Measurements from ENCODE around the gene PLEKHM1.

Gene PLEKHM1

GRCh38 chr17:45391918-45392317 lies 98.6 kb downstream of the PLEKHM1 start:
- H3K4me3 Mint-ChIP-seq = no peak overlapping the region
- H3K27me3 Mint-ChIP-seq = no peaks in the 10 kb centered on the region
- peaks cover 3% of the 10 kb centered on the region for H3K36me3 Mint-ChIP-seq (ENCODE audit: low read depth)

GRCh38 chr17:45391291-45391690 lies 99.2 kb downstream of the PLEKHM1 start:
- H3K27me3 Mint-ChIP-seq = no peaks in the 10 kb centered on the region
- H3K4me3 Mint-ChIP-seq = no peak overlapping the region
- peak overlapping the region; percentile 42 for H3K27ac Mint-ChIP-seq
- H3K36me3 Mint-ChIP-seq (ENCODE audit: low read depth) = no peaks in the 10 kb centered on the region
- H3K9me3 Mint-ChIP-seq = no peaks in the 10 kb centered on the region
- H3K4me1 Mint-ChIP-seq (ENCODE audit: low read depth) = peaks cover 12% of the 10 kb centered on the region

More at GRCh38 chr17:45391918-45392317, 98.6 kb downstream of the PLEKHM1 start:
- Mint-ChIP-seq H3K27ac (no peak overlapping the region), H3K4me1 (ENCODE audit: low read depth) (peaks cover 12% of the 10 kb centered on the region), H3K9me3 (no peaks in the 10 kb centered on the region)

- H3K27ac Mint-ChIP-seq = no peak overlapping the region
- H3K27me3 Mint-ChIP-seq = no peaks in the 10 kb centered on the region
- peaks cover 18% of the 10 kb centered on the region for H3K4me1 Mint-ChIP-seq (ENCODE audit: low read depth)
- no peaks in the 10 kb centered on the region for H3K36me3 Mint-ChIP-seq (ENCODE audit: low read depth)
- no peak overlapping the region for H3K4me3 Mint-ChIP-seq
- no peaks in the 10 kb centered on the region for H3K9me3 Mint-ChIP-seq
Observed at GRCh38 chr17:45389354-45389753, 101.2 kb downstream of the PLEKHM1 start.

GRCh38 chr17:45388604-45389325 lies 101.8 kb downstream of the PLEKHM1 start:
- Mint-ChIP-seq H3K9me3 (no peaks in the 10 kb centered on the region), H3K27ac (no peak overlapping the region), H3K36me3 (ENCODE audit: low read depth) (no peaks in the 10 kb centered on the region), H3K4me3 (no peak overlapping the region), H3K4me1 (ENCODE audit: low read depth) (peaks cover 23% of the 10 kb centered on the region), H3K27me3 (no peaks in the 10 kb centered on the region)

- Mint-ChIP-seq H3K27me3 (peaks cover 4% of the 10 kb centered on the region), H3K9me3 (no peaks in the 10 kb centered on the region), H3K27ac (no peak overlapping the region), H3K36me3 (ENCODE audit: low read depth) (no peaks in the 10 kb centered on the region), H3K4me1 (ENCODE audit: low read depth) (peaks cover 23% of the 10 kb centered on the region), H3K4me3 (no peak overlapping the region)
Observed at GRCh38 chr17:45387739-45388138, 102.8 kb downstream of the PLEKHM1 start.

- Mint-ChIP-seq H3K4me3 (no peak overlapping the region), H3K27me3 (peaks cover 4% of the 10 kb centered on the region), H3K36me3 (ENCODE audit: low read depth) (no peaks in the 10 kb centered on the region), H3K4me1 (ENCODE audit: low read depth) (peaks cover 23% of the 10 kb centered on the region), H3K27ac (no peak overlapping the region), H3K9me3 (no peaks in the 10 kb centered on the region)
Observed at GRCh38 chr17:45386178-45386577, 104.3 kb downstream of the PLEKHM1 start.

Measured in stimulated activated naive CD8-positive, alpha-beta T cell treated with anti-CD3 and anti-CD28 coated beads, Interleukin-15, Interleukin-2, amounts not matched to agents 100 ng/mL and 50 ng/mL, for 24 hours (primary cell).